OCI-LY1 (cell line): ENCODE data around the gene LRMDA.

Experiments used
- EZH2 ChIP-seq: fragments of 200-600 bp; sonication (generic), shearing (Covaris generic); IDR thresholded peaks from 2 replicates; pipeline ENCODE4 v1.8.0; 2017; ENCODE audit warnings: borderline replicate concordance, mixed run types, mild to moderate bottlenecking, antibody characterized with exemption, low read length, moderate library complexity, mixed read lengths
- TF ChIP-seq, protein P1 (sequence below): fragments of 200-600 bp; sonication (generic), shearing (Covaris generic); IDR thresholded peaks from 2 replicates; pipeline ENCODE4 v1.5.1; 2017; ENCODE audit warnings: mild to moderate bottlenecking, antibody characterized with exemption, low read length, moderate library complexity, mixed read lengths

DNA sequence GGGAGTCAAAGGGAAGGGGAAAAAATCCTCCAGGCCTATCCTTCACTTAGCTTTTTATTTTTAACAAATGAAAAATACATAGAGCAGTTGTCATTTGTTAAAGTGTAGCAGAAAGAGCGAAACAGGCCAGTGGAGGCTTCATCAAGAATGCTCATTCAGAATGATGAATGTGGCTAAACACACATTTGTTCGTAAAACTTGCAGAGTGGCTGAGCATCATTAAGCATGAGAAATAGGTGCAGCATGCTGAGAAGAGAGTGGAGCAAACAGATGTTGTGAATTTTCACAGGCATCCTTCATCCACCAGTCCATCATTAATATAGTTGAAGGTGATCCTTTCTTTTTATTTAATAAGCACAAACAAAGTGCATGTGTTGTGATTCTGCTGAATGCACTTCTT, 407.6 kb downstream of the LRMDA start:
- TF ChIP-seq EZH2: no peak
- TF ChIP-seq, protein P1, sequence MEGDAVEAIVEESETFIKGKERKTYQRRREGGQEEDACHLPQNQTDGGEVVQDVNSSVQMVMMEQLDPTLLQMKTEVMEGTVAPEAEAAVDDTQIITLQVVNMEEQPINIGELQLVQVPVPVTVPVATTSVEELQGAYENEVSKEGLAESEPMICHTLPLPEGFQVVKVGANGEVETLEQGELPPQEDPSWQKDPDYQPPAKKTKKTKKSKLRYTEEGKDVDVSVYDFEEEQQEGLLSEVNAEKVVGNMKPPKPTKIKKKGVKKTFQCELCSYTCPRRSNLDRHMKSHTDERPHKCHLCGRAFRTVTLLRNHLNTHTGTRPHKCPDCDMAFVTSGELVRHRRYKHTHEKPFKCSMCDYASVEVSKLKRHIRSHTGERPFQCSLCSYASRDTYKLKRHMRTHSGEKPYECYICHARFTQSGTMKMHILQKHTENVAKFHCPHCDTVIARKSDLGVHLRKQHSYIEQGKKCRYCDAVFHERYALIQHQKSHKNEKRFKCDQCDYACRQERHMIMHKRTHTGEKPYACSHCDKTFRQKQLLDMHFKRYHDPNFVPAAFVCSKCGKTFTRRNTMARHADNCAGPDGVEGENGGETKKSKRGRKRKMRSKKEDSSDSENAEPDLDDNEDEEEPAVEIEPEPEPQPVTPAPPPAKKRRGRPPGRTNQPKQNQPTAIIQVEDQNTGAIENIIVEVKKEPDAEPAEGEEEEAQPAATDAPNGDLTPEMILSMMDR: no peak
